Activated naive CD4-positive, alpha-beta T cell treated with anti-CD3 and anti-CD28 coated beads, Interleukin-2, amount 10 ng/mL, durations not matched to agents 7 days and 5 days (primary cell): ENCODE results near the gene MOB3A.

Experiments
- CTCF ChIA-PET: fragments of 350-600 bp; sonication (Branson Sonifier 250); formaldehyde crosslinking; loops from one replicate; lab custom pipeline; 2021; ENCODE audit warnings: antibody characterized with exemption; lab: Charles Lee
- DNase-seq: peaks from one replicate; pipeline ENCODE4 v3.0.0-alpha.2; 2020
- H3K27ac Mint-ChIP-seq: one replicate; pipeline ENCODE4 v1.8.0; 2021; ENCODE audit warnings: mild to moderate bottlenecking, moderate library complexity, mixed read lengths
- H3K27me3 Mint-ChIP-seq: one replicate; pipeline ENCODE4 v1.8.0; 2021; ENCODE audit warnings: mild to moderate bottlenecking, mixed read lengths
- H3K36me3 Mint-ChIP-seq: one replicate; pipeline ENCODE4 v1.8.0; 2021; ENCODE audit warnings: mixed read lengths
- H3K4me1 Mint-ChIP-seq: one replicate; pipeline ENCODE4 v1.8.0; 2021; ENCODE audit warnings: mixed read lengths
- H3K4me3 Mint-ChIP-seq: one replicate; pipeline ENCODE4 v1.8.0; 2021; ENCODE audit warnings: mild to moderate bottlenecking, moderate library complexity, mixed read lengths
- H3K9me3 Mint-ChIP-seq: one replicate; pipeline ENCODE4 v1.8.0; 2021; ENCODE audit warnings: mixed read lengths

MOB3A gene

DNA sequence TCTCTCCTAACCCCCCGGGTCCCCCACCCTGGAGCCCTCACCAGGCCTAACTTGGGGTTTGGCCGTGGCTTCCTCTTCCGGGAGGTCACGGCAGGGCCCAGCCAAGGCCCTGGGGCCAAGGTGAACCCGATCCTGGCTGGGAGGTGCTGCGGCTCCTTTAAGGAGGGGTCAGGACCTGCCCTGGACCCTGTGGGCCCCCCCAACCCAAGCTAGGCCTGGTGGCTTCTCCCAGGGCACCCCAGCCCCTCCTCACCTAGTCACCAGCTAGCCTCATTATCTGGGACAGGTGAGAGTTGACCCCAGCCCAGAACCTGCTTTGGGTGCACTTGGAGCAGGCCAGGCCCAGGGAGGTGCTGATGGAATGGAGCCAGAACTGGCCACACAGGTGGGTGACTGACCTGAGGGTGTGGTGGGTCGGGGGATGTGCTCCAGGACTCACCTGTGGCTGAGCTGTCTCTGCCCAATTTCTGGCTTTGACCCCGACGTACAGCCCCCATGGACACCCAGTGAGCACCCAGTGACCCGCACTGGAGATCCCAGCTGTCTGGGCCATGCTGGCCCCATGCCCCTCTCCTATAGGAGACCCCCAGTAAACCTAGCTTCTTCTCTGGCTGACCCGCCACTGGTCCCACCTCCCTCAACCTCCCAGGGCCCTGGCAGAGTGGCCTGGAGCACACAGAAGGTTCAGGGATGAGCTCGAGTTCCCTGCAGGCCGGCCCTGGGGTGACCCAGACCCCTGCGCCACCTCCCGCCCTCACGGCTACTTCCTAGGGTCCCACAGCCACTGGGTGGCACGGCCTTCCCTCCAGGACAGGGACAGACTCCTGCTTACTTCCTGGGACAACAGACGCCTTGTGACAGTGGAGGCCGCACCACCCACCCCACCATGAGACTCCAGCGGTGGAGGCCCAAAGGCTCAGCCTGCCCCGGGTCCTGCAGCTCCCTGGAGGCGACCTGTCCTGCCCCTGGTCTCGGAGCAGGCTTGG is 38.3 kb downstream of the MOB3A start:
- H3K4me1 Mint-ChIP-seq, result peaks cover 76% of the 10 kb centered on the region
- CTCF ChIA-PET, result interaction anchor here (2.6 kb wide), 1 partner anchor 11 kb away, joined by 14 read pairs; no protein-coding TSS in a partner anchor

DNA sequence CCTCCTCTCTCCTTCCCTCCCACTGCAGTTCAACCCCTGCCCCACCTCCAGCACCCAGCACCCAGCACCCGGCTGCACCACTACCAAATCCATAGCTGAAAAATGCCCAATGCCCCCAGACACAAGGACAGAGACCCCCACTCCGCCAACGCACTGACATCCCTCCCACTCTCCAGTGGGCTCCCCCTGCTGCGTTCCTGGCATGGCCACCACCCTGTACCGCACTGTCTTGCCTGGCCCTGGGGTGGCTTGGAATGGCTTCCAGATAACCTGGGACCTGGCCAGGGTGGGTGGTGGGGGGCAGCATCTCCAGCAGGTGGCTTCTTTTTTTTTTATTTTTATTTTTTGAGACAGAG is 39.3 kb downstream of the MOB3A start:
- peaks cover 1% of the 10 kb centered on the region for H3K36me3 Mint-ChIP-seq
- H3K27me3 Mint-ChIP-seq, result no peaks in the 10 kb centered on the region
- no peaks in the 10 kb centered on the region for H3K9me3 Mint-ChIP-seq
- CTCF ChIA-PET, result no interaction called here
- peaks cover 78% of the 10 kb centered on the region for H3K4me1 Mint-ChIP-seq
- peak overlapping the region; percentile 72 for H3K27ac Mint-ChIP-seq
- DNase-seq, result peak; percentile 46
- H3K4me3 Mint-ChIP-seq, result peak overlapping the region; percentile 50

More for the DNA sequence above, 38.3 kb downstream of the MOB3A start:
- Mint-ChIP-seq H3K9me3 (no peaks in the 10 kb centered on the region), H3K27me3 (no peaks in the 10 kb centered on the region), H3K4me3 (peak overlapping the region; percentile 50), H3K36me3 (peaks cover 1% of the 10 kb centered on the region), H3K27ac (peak overlapping the region; percentile 87)
- DNase-seq, result no peak

DNA sequence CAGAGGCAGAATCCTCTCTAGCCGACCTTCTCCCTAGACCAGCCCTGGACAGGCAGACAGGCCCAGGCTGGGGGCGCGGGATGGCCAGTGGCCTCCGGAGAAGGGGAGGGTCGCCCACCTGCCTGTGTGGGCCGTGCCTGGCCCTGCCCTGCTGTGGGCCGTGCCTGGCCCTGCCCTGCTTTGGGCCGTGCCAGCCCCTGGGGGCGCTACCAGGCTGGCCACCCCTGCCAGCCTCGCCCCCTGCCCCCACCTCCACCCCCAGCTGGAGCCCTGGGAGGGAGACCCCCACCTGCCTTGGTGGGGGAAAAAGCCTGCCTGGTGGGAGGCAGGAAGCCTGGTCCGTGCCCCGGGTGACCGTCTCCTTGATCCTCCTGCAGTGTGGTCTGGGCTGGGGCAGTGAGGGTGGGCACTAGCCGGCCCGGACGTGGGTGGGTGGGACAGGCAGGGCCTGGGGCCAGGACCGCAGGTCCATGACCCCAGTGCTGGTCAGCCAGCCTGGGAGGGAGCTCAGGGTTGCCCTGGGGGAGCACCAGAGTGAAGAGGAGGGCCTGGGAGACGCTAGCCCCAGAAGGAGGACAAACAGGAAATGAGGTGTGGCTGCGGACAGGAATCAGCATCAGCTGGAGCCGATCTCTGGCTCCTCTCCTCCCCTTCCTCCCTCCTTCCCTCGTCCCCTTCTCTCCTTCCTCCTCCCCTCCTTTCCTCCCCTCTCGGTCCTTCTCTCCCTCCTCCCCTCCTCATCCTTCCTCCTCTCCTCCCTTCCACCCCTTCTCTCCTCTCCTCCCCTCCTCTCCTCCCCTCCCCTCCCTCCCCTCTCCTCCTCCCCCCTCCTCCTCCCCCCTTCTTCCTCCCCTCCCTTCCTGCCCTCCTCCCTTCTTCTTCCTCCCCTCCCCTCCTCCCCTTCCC is 39.9 kb downstream of the MOB3A start:
- DNase-seq, result peak; percentile 61
- Mint-ChIP-seq H3K4me3 (peak overlapping the region; percentile 61), H3K4me1 (peaks cover 80% of the 10 kb centered on the region), H3K36me3 (peaks cover 1% of the 10 kb centered on the region), H3K27me3 (no peaks in the 10 kb centered on the region), H3K27ac (peak overlapping the region; percentile 95), H3K9me3 (no peaks in the 10 kb centered on the region)
- CTCF ChIA-PET, result no interaction called here

DNA sequence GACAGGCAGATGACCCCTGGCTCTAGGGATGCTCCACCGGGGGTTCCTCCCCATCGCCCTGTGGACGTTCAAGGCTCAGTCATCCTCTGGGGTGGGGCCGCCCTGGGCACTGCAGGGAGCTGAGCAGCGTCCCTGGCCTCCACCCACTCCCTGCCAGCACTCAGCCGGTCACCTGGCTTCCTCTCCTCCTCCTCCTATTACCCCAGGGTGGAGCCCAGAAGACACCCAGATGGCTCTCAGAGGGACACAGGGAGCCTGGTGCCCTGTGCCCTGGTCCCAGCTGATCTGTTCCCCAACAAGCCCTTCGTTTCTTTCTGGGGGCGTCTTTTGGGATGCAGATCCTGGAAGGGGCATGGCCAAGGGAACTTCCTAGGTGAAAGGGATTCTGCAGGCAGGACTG is 41.4 kb downstream of the MOB3A start:
- peak overlapping the region; percentile 14 for H3K4me3 Mint-ChIP-seq
- H3K4me1 Mint-ChIP-seq, result peaks cover 73% of the 10 kb centered on the region
- DNase-seq, result no peak
- no peaks in the 10 kb centered on the region for H3K9me3 Mint-ChIP-seq
- H3K27me3 Mint-ChIP-seq, result no peaks in the 10 kb centered on the region
- peak overlapping the region; percentile 95 for H3K27ac Mint-ChIP-seq
- peaks cover 3% of the 10 kb centered on the region for H3K36me3 Mint-ChIP-seq
- CTCF ChIA-PET, result no interaction called here

DNA sequence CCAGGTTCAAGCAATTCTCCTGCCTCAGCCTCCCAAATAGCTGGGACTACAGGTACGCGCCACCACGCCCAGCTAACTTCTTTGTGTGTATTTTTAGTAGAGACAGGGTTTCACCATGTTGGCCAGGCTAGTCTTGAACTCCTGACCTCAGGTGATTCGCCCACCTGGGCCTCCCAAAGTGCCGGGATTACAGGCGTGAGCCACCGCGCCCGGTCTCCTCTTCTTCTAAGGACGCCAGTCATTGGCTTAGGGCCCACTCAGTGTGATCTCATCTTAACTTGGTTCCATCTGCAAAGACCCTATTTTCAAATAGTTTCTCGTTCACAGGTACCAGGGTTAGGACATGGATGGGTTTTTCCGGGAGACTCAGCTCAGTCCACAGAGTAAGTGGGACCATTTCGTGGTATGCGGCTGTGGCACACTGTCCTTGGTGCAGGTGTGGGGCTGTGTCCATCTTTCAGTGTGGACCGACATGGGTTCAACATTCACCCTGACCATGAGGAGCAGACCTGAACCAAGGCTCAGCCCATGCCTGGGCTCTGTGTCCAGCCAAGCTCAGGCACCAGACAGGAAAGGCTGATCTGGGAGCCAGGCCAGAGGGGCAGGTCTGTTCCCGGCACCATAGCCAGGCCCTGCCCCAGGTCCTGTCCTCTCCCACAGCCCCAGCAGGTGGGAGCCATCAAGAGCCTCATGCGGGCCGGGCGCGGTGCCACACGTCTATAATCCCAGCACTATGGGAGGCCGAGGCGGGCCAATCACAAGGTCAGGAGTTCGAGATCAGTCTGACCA is 42.3 kb downstream of the MOB3A start:
- CTCF ChIA-PET, result interaction anchor here (2.4 kb wide), 1 partner anchor 16 kb away, joined by 16 read pairs; no protein-coding TSS in a partner anchor
- no peaks in the 10 kb centered on the region for H3K27me3 Mint-ChIP-seq
- H3K36me3 Mint-ChIP-seq, result peaks cover 10% of the 10 kb centered on the region
- peaks cover 75% of the 10 kb centered on the region for H3K4me1 Mint-ChIP-seq
- DNase-seq, result no peak
- H3K4me3 Mint-ChIP-seq, result peak overlapping the region; percentile 10
- H3K27ac Mint-ChIP-seq, result peak overlapping the region; percentile 95
- no peaks in the 10 kb centered on the region for H3K9me3 Mint-ChIP-seq

DNA sequence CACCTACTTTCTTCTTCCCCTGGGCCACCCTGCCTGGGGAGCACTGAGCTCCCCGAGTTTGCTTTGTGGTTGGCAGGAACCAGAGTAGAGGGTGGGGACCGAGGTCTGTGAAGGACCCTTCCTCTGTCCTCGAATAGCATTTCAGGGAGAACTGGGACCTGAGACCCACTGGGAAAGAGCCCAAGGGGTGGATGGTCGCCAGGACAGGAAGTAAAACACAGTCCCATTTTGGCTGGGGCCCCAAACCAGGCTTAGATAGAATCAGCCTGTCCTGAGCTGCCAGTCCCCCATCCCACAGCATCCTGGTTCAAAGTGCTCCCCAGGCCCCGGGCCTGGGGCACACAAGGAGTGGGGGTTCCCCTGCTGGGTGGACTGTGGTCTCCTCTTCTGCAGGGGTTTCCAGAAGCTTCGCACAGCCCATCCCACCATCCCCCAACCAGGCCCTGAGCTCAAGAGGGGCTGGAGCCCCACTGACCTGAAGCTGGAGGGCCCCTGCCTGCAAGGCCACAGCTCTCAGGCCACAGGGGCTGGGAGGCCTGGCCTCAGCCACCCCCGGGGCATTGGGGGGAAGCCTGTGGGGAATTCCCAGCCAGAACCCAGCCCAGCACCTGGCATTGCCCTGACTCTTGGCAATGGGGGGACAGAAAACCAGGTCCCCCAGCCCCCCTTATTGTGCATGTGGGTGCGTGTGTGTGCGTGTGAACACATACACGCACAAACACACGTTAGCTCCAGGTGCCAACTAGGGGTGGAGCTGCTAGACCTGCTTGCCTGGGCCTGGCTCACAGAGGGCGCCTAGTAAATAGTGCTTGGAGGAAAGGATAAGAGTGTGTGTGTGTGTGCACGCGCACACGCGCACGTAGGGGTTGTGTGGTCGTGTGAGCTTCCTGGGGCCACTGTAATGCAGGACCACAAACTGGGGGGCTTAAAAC is 44.1 kb downstream of the MOB3A start:
- Mint-ChIP-seq H3K27ac (peak overlapping the region; percentile 95), H3K27me3 (no peaks in the 10 kb centered on the region), H3K4me1 (peaks cover 71% of the 10 kb centered on the region), H3K36me3 (peaks cover 10% of the 10 kb centered on the region), H3K4me3 (peak overlapping the region; percentile 75), H3K9me3 (no peaks in the 10 kb centered on the region)
- CTCF ChIA-PET, result interaction anchor here (0.6 to 2.4 kb wide), 6 partner anchors 10 to 156 kb away, joined by 3 to 16 read pairs (median 3); partner anchors contain the start of gene CSNK1G2
- DNase-seq, result peak; percentile 70

DNA sequence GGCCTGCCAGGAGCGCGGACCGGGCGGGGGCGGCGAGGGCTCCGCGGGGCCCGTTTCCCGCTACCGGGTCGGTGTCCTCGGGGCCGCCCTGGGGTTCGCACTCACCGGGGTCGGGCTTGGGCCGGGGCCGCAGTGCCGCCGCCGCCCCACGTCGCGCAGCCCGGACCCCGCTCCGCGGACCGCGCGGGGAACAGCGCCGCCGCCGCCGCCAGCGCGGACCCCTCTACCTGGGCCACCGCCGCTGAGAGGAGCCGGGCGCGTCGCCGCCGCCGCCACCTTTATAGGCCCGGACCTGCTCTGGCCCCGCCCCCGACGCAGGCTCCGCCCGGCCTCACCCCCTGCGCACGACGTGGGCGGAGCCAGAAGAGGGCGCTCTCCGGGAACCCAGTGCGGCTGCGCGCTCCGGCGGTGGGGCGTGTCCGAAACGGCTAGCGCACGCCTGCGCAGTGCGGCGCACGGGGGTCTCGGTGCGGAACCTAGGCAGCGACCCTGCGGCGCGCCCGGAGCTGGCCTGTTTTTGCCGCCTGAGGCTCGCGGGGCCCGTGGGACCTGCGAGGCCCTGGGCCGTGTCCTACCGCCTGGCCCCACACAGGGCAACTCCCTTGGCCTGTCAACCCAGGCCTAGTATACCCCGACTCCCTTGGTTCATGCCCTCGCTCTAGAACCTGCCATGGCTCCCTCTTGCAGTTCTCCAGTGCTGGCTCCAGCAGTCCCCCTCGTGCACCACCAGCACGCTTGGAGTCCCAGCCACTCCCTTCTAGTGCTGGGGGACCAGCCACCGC is 44.9 kb downstream of the MOB3A start, which contains the start of gene MKNK2:
Gene MKNK2, minus strand, starts transcription at position 254 of the 782 bp plus-strand sequence. CDS start 393 bp downstream, outside the sequence.
- Mint-ChIP-seq H3K9me3 (no peaks in the 10 kb centered on the region), H3K27ac (peak within 1 kb of the TSS; percentile 95), H3K27me3 (no peaks in the 10 kb centered on the region), H3K4me3 (peak within 1 kb of the TSS; percentile 87), H3K4me1 (peaks cover 66% of the 10 kb centered on the region), H3K36me3 (peaks cover 13% of the 10 kb centered on the region)
- CTCF ChIA-PET, result interaction anchor here (0.9 to 2.4 kb wide), 4 partner anchors 9 to 105 kb away, joined by 3 to 16 read pairs (median 3); no protein-coding TSS in a partner anchor
- peak; percentile 93 for DNase-seq

DNA sequence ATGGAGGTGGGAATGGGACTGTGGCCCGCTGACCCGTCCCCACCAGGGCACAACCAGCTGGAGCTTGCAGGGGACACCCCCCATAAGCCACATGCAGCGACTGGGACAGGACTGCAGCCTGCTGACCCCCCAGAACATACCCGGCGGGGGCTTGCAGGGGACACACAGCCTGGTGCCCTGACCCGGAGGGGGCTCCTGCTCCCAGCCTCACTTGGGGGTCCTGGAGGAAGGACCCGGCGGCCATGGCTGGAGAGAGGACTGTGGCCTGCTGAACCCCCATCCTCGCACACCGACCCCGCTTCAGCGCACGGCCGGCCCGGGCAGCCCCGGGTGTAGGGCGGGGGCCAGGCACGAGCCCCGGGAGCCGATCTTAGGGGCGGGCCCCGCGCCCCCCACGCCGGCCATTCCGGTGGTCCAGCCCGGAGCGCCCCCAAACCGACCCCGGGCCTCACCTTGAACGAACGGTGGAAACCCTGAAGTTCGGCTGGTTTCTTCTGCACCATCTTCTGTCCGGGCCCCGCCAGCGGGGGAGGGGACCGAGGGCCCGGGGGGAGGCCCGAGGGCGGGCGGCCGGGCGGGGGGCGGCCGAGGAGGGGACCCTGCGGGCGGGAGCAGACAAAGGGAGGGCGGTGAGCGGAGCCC is 45.7 kb downstream of the MOB3A start:
- Mint-ChIP-seq H3K4me1 (peaks cover 62% of the 10 kb centered on the region), H3K27me3 (no peaks in the 10 kb centered on the region), H3K27ac (peak overlapping the region; percentile 85), H3K36me3 (peaks cover 13% of the 10 kb centered on the region), H3K9me3 (no peaks in the 10 kb centered on the region), H3K4me3 (peak overlapping the region; percentile 87)
- DNase-seq, result peak; percentile 56
- CTCF ChIA-PET, result no interaction called here

DNA sequence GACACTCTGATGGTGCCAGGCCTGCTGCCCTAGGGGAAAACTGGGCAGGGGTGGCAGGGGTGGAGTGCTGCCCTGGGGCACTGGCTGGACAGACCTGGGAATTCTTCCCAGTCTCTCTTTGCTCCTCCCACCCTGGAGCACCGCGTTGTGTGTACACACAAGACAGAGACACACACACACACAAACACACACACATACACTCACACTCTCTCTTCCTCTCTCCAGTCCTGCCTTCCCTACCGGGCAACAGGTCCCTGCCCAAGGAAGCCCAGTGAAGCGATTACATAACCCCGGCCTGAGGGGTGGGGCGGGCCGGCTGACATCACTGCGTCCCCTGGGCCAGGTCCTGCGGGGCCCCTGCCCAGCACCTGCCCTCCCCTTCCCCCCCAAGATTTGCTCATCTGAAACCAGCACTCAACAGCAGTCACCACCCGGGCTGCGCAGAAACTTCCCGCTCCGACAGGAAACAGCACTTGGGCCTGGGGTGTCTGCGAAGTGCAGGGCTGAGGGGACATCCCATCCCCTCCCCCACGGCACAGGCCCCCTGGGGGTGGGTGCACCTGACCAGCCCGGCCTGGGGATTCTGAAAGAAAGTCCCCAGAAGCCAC is 46.3 kb downstream of the MOB3A start:
- peak; percentile 81 for DNase-seq
- H3K4me1 Mint-ChIP-seq, result peaks cover 58% of the 10 kb centered on the region
- CTCF ChIA-PET, result no interaction called here
- peak overlapping the region; percentile 87 for H3K4me3 Mint-ChIP-seq
- peak overlapping the region; percentile 85 for H3K27ac Mint-ChIP-seq
- H3K36me3 Mint-ChIP-seq, result peaks cover 15% of the 10 kb centered on the region
- H3K27me3 Mint-ChIP-seq, result no peaks in the 10 kb centered on the region
- no peaks in the 10 kb centered on the region for H3K9me3 Mint-ChIP-seq

DNA sequence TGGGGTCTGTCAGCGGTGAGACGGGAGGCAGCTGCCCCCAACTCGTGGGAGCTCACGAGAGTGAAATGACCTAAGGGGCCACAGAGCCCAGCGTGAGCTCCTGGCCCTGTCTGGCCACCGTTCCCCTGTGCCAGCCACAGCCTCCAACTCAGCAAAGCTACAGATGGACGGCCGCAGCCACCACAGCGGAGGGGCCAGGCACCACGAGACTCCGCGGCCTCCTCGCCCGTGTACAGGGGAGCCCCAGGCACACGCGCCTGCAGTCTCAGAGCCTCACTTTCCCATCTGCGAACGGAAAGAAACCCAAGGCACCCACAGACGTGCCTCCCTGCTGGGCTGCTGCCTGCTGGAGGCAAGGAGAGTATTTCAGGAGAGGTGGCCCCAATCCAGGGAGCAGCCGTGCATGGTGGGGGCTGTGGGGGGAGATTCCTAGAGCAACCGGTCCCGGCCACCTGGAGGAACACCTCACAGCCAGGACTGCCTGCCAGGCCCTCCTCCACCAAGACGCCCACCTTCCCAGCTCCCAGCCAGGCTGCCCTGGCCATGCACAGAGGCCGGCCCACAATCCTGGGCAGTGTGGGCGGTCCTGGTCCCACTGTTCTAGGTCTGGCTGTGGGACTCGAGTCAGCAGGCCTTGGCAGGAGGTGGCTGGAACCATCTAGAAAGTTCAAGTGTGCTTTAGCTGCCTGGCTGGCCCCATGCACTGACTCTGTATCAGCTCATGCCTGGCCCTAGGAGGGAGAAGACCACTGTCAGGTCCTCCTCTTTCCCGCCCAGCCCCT is 47.0 kb downstream of the MOB3A start:
- CTCF ChIA-PET, result no interaction called here
- Mint-ChIP-seq H3K27me3 (no peaks in the 10 kb centered on the region), H3K4me3 (peak overlapping the region; percentile 87), H3K9me3 (no peaks in the 10 kb centered on the region), H3K4me1 (peaks cover 57% of the 10 kb centered on the region), H3K27ac (peak overlapping the region; percentile 85), H3K36me3 (peaks cover 16% of the 10 kb centered on the region)
- no peak for DNase-seq
